WERI-Rb-1 (cell line): ENCODE data around the gene DCLRE1B.

ENCODE experiments used
- DNase-seq: peaks from one replicate; pipeline ENCODE4 v3.0.0-alpha.2; 2020
- H3K27ac ChIP-seq: fragments of 250-450 bp; sonication (Bioruptor Pico); 2 replicates; pipeline ENCODE4 v1.5.1; 2020; ENCODE audit warnings: mild to moderate bottlenecking, moderate library complexity
- H3K27me3 ChIP-seq: fragments of 250-450 bp; sonication (Bioruptor Pico); 2 replicates; pipeline ENCODE4 v1.5.1; 2021; ENCODE audit warnings: mild to moderate bottlenecking, low read depth, moderate library complexity; ENCODE audit not compliant: insufficient read depth, severe bottlenecking
- H3K36me3 ChIP-seq: fragments of 250-450 bp; sonication (Bioruptor Pico); 2 replicates; pipeline ENCODE4 v1.5.1; 2020; ENCODE audit warnings: mild to moderate bottlenecking, moderate library complexity
- H3K4me3 ChIP-seq: 2 replicates; pipeline ENCODE4 v1.5.1; 2011; ENCODE audit warnings: low read depth, mild to moderate bottlenecking, control low read depth, low read length
- H3K9me3 ChIP-seq: fragments of 250-450 bp; sonication (Bioruptor Pico); 2 replicates; pipeline ENCODE4 v1.5.1; 2021; ENCODE audit warnings: mild to moderate bottlenecking, moderate library complexity; ENCODE audit not compliant: severe bottlenecking
- CTCF ChIP-seq: IDR thresholded peaks from 2 replicates; pipeline ENCODE4 v1.5.1; 2011; ENCODE audit warnings: low read depth, mild to moderate bottlenecking, control low read depth, inconsistent platforms, low read length

DCLRE1B gene

DNA sequence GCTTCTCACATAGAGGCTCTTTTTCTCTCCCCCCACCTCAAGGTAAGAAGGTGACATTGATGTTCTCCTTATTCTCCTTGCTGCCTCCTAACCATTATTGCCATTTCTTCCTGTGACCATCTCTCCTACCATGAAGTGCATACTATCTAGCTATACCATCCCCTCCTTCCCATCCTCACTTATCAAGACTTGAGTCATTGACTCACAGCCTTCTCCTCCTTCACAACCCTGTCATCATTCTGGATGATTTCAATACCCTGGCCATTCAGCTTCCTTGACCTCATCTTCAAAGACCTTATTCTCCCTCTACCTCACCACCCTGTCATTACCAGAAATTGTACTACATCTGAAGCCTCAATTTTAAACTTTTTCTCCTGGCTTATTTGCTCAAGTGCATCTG, 13.1 kb downstream of the DCLRE1B start:
- DNase-seq = no peak
- TF ChIP-seq CTCF = no peak
- H3K36me3 ChIP-seq = no peaks in the 10 kb centered on the region; the same call in 1 of the 2 replicates
- no peak overlapping the region for H3K4me3 ChIP-seq
- H3K9me3 ChIP-seq = no peaks in the 10 kb centered on the region
- H3K27ac ChIP-seq = no peak overlapping the region
- H3K27me3 ChIP-seq = no peaks in the 10 kb centered on the region

GRCh38 chr1:113922957-113923356, 17.8 kb downstream of the DCLRE1B start:
- no peaks in the 10 kb centered on the region for H3K9me3 ChIP-seq
- TF ChIP-seq CTCF = no peak
- H3K27me3 ChIP-seq = no peaks in the 10 kb centered on the region
- no peak overlapping the region for H3K4me3 ChIP-seq
- no peaks in the 10 kb centered on the region for H3K36me3 ChIP-seq
- no peak for DNase-seq
- H3K27ac ChIP-seq = no peak overlapping the region

DNA sequence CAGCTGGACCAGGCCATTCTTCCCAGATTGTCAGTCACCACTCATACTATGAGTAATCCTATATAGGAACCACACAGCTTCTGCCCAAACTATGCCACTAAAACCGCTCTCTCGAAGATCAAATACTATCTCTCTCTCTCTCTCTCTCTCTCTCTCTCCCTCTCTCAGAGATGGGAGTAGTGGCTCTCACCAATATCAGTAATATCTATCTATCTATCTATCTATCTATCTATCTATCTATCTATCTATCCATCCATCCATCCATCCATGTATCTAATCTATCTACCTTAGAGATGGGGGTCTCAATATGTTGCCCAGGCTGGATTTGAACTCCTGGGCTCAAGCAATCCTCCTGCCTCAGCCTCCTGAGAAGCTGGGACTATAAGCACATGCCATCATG, 19.3 kb downstream of the DCLRE1B start:
- Histone ChIP-seq H3K27me3 (no peaks in the 10 kb centered on the region), H3K27ac (no peak overlapping the region), H3K36me3 (no peaks in the 10 kb centered on the region), H3K9me3 (no peaks in the 10 kb centered on the region), H3K4me3 (no peak overlapping the region)
- TF ChIP-seq CTCF = no peak
- DNase-seq = no peak

- TF ChIP-seq CTCF = no peak
- H3K9me3 ChIP-seq = no peaks in the 10 kb centered on the region
- peak overlapping the region; percentile 83 for H3K27ac ChIP-seq
- H3K4me3 ChIP-seq = peak overlapping the region; percentile 99
- H3K36me3 ChIP-seq = no peaks in the 10 kb centered on the region
- H3K27me3 ChIP-seq = no peaks in the 10 kb centered on the region
- DNase-seq = no peak
These were observed 23.2 kb downstream of the DCLRE1B start for GRCh38 chr1:113928187-113928930.

- H3K27me3 ChIP-seq = no peaks in the 10 kb centered on the region
- peak within 1 kb of the TSS; percentile 83 for H3K27ac ChIP-seq
- H3K9me3 ChIP-seq = no peaks in the 10 kb centered on the region
- peak within 1 kb of the TSS; percentile 99 for H3K4me3 ChIP-seq
- no peak for TF ChIP-seq CTCF
- peak; percentile 94 for DNase-seq
- H3K36me3 ChIP-seq = no peaks in the 10 kb centered on the region; the same call in 1 of the 2 replicates
These were observed 24.0 kb downstream of the DCLRE1B start, which contains the start of gene HIPK1 for GRCh38 chr1:113928941-113929749. HIPK1 (plus strand) TSS chr1:113929324.
